ENCODE measurements around the gene ZNF429.

DNA sequence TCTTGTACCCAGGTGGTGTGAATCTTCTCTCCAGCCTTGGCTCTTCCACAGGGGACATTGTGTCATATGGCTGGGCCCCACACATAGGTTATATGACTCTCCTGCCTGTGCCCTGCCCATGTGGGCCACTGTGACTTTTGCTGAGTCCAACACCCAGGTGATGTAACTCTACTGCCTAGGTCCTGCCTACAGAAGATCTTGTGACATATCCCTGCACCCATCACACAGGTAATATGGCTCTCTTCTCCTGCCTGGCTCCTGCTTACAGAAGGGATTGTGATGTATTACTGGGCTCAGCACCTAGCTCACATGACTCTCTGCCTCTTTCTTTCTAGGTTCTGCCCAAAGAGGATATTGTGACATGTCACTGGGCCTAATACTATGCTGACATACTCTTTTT is 19.5 kb upstream of the ZNF429 start:
- no peak for TF ChIP-seq REST (IDR thresholded peaks at IDR 0.05; ENCODE audit: insufficient replicate concordance, low read depth)
- TF ChIP-seq, protein P1, sequence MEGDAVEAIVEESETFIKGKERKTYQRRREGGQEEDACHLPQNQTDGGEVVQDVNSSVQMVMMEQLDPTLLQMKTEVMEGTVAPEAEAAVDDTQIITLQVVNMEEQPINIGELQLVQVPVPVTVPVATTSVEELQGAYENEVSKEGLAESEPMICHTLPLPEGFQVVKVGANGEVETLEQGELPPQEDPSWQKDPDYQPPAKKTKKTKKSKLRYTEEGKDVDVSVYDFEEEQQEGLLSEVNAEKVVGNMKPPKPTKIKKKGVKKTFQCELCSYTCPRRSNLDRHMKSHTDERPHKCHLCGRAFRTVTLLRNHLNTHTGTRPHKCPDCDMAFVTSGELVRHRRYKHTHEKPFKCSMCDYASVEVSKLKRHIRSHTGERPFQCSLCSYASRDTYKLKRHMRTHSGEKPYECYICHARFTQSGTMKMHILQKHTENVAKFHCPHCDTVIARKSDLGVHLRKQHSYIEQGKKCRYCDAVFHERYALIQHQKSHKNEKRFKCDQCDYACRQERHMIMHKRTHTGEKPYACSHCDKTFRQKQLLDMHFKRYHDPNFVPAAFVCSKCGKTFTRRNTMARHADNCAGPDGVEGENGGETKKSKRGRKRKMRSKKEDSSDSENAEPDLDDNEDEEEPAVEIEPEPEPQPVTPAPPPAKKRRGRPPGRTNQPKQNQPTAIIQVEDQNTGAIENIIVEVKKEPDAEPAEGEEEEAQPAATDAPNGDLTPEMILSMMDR (IDR thresholded peaks at IDR 0.05; ENCODE audit: insufficient read depth, low read length): no peak
- no peak for TF ChIP-seq POLR2AphosphoS5 (IDR thresholded peaks at IDR 0.05; ENCODE audit: low read depth)
- no peak for TF ChIP-seq GABPA (IDR thresholded peaks at IDR 0.05; ENCODE audit: low read depth)
